GM12874 (cell line): ENCODE data around the gene ZNF394.

Experiments used
- TF ChIP-seq, protein P1 (sequence below): IDR thresholded peaks from 2 replicates; pipeline ENCODE4 v1.5.1; 2011; ENCODE audit warnings: low read depth, mild to moderate bottlenecking, control low read depth, low read length, moderate library complexity; ENCODE audit not compliant: insufficient read depth

Gene ZNF394

DNA sequence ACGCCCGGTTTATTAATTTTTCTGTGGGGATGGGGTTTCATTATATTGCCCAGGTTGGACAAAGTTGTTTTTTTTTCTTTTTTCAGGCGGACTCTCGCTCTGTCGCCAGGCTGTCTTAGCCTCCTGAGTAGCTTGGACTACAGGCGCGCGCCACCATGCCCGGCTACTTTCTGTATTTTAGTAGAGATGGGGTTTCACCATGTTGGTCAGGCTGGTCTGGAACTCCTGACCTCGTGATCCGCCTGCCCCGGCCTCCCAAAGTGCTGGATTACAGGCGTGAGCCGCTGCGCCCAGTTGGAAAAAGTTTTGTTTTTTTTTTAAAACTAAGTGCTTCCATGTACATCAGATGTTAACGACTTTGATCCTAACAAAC lies 542 bp upstream of the ZNF394 start:
- TF ChIP-seq, protein P1, sequence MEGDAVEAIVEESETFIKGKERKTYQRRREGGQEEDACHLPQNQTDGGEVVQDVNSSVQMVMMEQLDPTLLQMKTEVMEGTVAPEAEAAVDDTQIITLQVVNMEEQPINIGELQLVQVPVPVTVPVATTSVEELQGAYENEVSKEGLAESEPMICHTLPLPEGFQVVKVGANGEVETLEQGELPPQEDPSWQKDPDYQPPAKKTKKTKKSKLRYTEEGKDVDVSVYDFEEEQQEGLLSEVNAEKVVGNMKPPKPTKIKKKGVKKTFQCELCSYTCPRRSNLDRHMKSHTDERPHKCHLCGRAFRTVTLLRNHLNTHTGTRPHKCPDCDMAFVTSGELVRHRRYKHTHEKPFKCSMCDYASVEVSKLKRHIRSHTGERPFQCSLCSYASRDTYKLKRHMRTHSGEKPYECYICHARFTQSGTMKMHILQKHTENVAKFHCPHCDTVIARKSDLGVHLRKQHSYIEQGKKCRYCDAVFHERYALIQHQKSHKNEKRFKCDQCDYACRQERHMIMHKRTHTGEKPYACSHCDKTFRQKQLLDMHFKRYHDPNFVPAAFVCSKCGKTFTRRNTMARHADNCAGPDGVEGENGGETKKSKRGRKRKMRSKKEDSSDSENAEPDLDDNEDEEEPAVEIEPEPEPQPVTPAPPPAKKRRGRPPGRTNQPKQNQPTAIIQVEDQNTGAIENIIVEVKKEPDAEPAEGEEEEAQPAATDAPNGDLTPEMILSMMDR, result no peak

GRCh38 chr7:99499371-99499720 lies 735 bp downstream of the ZNF394 start:
- TF ChIP-seq, protein P1, result no peak

GRCh38 chr7:99498546-99498944 lies 1.5 kb downstream of the ZNF394 start:
- TF ChIP-seq, protein P1, result no peak

DNA sequence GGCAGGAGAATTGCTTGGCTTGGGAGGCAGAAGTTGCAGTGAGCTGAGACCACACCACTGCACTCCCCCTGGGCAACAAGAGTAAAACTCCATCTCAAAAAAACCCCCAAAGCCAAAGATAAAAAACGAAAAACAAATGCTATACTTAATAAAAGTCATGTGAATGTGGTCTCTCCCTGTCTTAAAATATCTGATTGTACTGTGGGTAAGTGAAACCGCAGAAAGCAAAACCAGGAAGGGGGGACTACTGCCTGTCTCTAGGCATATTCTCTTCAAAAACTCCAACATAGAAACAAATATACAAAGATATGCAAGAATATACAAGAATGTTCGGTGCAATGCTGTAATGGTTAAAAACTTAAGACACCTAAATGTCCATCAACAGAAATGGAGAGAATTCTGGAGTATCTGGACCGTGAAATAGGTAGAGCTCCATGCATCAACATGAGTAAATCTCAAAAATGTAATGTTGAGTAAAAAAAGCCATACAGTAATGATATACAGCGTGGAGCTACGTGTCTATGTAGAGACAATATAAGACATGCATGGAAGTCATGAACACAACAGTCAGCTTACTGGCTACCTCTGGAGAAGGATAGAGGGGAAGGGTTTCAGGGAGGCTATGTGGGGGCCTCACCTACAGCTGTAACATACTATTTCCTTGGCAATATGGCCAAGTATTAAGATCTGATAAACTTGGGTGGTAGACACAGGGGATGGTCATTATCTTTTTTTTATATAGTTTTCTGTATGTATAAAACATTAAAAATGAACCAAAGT lies 2.1 kb downstream of the ZNF394 start:
- TF ChIP-seq, protein P1, result no peak

DNA sequence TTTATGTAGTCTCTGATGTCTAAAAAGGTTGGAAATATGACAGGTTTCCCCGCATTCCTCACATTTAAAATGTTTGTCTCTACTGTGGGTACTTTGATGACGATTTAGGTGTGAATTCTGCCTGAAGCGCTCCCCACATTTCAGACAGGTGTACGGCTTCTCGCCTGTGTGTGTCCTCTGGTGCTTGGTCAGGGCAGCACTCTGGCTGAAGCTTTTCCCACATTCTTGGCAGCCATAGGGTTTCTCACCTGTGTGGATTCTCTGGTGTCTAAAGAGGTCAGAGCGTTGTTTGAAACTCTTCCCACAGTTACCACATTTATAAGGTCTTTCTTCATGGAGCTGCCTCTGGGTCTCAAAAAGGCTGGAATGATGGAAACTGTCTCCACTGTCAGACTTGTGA lies 6.3 kb downstream of the ZNF394 start:
- TF ChIP-seq, protein P1, result no peak

DNA sequence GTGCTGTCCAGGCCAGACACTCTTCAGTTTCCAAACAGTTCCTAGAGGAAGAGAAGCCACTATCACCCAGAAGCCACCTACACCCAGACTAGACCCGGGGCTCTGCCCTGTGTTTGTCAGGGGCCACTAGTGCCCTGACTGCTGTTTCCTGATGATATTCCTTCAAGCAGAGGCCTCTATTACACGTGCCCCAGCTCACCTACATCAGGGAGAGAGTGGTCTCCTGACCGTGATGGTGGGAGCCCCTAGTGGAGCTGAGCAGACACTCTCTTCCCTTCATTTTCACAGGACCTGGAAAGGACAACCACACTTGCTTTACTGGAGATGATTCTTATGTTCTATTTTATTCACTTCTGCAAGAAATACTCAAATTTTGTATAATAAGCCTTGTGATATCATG lies 9.2 kb downstream of the ZNF394 start:
- TF ChIP-seq, protein P1, result no peak

DNA sequence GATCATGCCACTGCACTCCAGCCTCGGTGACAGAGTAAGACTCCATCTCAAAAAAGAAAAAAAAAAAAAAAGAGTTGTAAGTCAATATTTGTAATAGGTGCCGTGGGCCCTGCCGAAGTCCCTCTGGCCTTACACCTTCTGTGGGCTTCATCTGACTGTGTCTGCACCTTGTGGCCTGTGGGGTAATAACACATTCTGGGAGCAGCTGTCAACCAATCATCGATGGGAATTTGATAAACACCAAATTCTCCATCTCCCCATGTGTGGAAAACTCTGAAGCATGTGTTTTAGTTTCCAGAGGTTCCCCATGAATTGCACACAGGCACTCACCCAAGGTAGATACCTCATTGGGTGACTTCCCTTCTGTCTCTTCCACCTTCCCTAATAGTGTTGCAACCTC lies 10.8 kb downstream of the ZNF394 start:
- TF ChIP-seq, protein P1, result no peak

GRCh38 chr7:99485094-99485493 lies 15.0 kb downstream of the ZNF394 start:
- TF ChIP-seq, protein P1, result no peak
